Measurements from ENCODE around the gene RABGAP1L. TPM values are rescaled to one million over a fixed set of nuclear protein-coding genes. Genes with fewer than 3 reads are reported as not detected.

The RABGAP1L gene
- total RNA-seq, 1 experiment from 2014 or later: 76.9 TPM

DNA sequence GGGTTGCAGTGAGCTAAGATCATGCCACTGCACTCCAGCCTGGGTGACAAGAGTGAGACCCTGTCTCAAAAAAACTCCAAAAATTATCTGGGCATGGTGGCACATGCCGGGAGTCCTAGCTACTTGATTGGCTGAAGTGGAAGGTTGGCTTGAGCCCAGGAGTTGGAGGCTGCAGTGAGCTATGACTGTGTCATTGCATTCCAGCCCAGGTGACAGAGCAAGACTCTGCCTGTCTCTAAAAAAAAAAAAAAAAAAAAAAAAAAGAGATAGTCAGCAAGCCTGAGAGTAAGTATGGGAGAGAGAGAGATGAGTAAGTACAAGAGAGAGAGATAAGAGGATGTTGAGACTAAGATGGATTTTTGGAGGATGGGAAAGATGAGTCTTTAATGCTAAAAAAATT, 659.6 kb downstream of the RABGAP1L start:
- ChIA-PET POLR2A (no interaction called here), CTCF (interaction anchor here (0.5 to 0.7 kb wide), 4 partner anchors 23 to 654 kb away, joined by 3 to 4 read pairs (median 3); no protein-coding TSS in a partner anchor)
- Mint-ChIP-seq H3K36me3 (no peaks in the 10 kb centered on the region), H3K9me3 (no peaks in the 10 kb centered on the region; the same call in 1 of the 2 replicates), H3K27me3 (ENCODE audit: low read depth) (no peaks in the 10 kb centered on the region), H3K4me3 (no peak overlapping the region), H3K4me1 (peaks cover 13% of the 10 kb centered on the region), H3K27ac (no peak overlapping the region)
- TF ChIP-seq FOXP1 (CRISPR knock-in tag; IDR thresholded peaks at IDR 0.05; ENCODE audit: borderline replicate concordance) (no peak), CBFB (CRISPR knock-in tag; IDR thresholded peaks at IDR 0.05; ENCODE audit: low read depth) (no peak), AFF4 (CRISPR knock-in tag; IDR thresholded peaks at IDR 0.05; ENCODE audit: borderline replicate concordance) (no peak), HMGA2 (CRISPR knock-in tag; IDR thresholded peaks at IDR 0.05) (no peak), ZNF423 (CRISPR knock-in tag; IDR thresholded peaks at IDR 0.05) (no peak), MXD4 (CRISPR knock-in tag; IDR thresholded peaks at IDR 0.05; ENCODE audit: borderline replicate concordance) (no peak), ZNF416 (CRISPR knock-in tag; IDR thresholded peaks at IDR 0.05) (no peak)
- DNase-seq (ENCODE audit: low spot score): no peak
- no peak for ATAC-seq

- no peak for TF ChIP-seq TP53 (CRISPR knock-in tag; IDR thresholded peaks at IDR 0.05)
- no peak for TF ChIP-seq HMGXB4 (CRISPR knock-in tag; IDR thresholded peaks at IDR 0.05)
- TF ChIP-seq ZNF121 (CRISPR knock-in tag; IDR thresholded peaks at IDR 0.05): no peak
- CTCF ChIA-PET: no interaction called here
- no peaks in the 10 kb centered on the region for H3K36me3 Mint-ChIP-seq
Measured at GRCh38 chr1:174819596-174819995, 660.3 kb downstream of the RABGAP1L start.

DNA sequence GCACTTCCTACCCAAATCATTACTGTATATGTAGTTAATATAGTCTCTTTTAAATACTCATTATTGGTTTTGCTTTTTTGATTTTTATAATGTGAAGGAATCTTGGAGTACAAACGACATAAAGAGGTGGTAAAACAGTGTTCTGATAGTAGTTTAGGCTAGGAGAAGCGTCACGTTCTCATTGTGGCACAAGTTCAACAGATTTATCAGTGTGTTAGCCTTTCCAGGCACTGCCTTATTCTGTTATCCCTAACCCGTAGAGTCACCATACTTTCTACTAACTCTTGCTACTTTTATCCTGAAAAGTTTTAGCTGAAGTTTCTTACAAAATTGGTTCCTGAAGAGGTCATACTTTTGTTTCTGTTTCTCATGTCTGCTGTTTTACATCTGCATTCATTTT, 665.8 kb downstream of the RABGAP1L start:
- no peaks in the 10 kb centered on the region for H3K9me3 Mint-ChIP-seq
- H3K27ac Mint-ChIP-seq: 0 out of 2 replicates have a peak overlapping the region, but pooled peaks have one; percentile 39
- ChIA-PET CTCF (no interaction called here), POLR2A (no interaction called here)
- no peak for DNase-seq (ENCODE audit: low spot score)
- no peaks in the 10 kb centered on the region for H3K36me3 Mint-ChIP-seq
- no peaks in the 10 kb centered on the region for H3K4me1 Mint-ChIP-seq
- ATAC-seq: no peak
- no peaks in the 10 kb centered on the region for H3K27me3 Mint-ChIP-seq (ENCODE audit: low read depth)
- H3K4me3 Mint-ChIP-seq: no peak overlapping the region
- TF ChIP-seq ZBTB21 (CRISPR knock-in tag; IDR thresholded peaks at IDR 0.05; ENCODE audit: borderline replicate concordance): no peak
- no peak for TF ChIP-seq IRF1 (CRISPR knock-in tag; IDR thresholded peaks at IDR 0.05)
- TF ChIP-seq ZNF317 (CRISPR knock-in tag; IDR thresholded peaks at IDR 0.05; ENCODE audit: borderline replicate concordance, low read depth): no peak
- TF ChIP-seq SMAD4 (CRISPR knock-in tag; IDR thresholded peaks at IDR 0.05): no peak
- no peak for TF ChIP-seq HMGXB4 (CRISPR knock-in tag; IDR thresholded peaks at IDR 0.05)
- TF ChIP-seq AFF4 (CRISPR knock-in tag; IDR thresholded peaks at IDR 0.05; ENCODE audit: borderline replicate concordance): no peak
- TF ChIP-seq, protein P1, sequence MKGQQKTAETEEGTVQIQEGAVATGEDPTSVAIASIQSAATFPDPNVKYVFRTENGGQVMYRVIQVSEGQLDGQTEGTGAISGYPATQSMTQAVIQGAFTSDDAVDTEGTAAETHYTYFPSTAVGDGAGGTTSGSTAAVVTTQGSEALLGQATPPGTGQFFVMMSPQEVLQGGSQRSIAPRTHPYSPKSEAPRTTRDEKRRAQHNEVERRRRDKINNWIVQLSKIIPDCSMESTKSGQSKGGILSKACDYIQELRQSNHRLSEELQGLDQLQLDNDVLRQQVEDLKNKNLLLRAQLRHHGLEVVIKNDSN (CRISPR knock-in tag; IDR thresholded peaks at IDR 0.05): no peak
- TF ChIP-seq ZNF423 (CRISPR knock-in tag; IDR thresholded peaks at IDR 0.05): no peak
- TF ChIP-seq, protein P2, sequence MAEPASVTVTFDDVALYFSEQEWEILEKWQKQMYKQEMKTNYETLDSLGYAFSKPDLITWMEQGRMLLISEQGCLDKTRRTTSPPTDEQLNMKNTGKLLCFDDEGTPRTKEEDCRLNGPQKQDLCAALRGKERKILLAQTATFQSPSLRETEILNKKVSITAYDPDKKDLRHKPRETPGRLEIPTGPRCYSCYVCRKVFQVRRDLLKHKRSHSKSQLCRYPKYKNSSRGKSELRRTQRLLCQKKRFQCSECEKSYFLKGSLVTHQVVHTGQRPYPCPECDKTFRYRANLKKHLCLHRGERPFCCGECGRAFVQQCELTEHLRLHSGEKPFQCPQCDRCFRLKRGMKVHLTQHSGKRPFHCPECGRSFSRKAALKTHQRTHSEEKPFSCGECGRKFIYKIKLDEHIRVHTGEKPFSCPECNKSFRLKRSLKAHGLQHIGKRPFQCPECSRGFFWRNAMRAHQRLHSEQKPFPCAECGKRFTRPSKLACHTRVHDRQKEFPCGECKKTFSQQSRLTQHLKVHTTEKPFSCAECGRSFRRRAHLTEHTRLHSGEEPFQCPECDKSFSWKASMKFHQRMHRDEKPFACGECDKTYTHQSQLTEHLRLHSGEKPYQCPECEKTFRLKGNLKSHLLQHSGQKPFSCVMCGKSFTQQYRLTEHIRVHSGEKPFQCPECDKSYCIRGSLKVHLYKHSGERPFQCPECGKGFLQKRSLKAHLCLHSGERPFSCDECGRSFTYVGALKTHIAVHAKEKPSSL (CRISPR knock-in tag; conservative IDR thresholded peaks at IDR 0.05): no peak

More at GRCh38 chr1:174819596-174819995, 660.3 kb downstream of the RABGAP1L start:
- H3K9me3 Mint-ChIP-seq: no peaks in the 10 kb centered on the region; the same call in 1 of the 2 replicates
- H3K4me1 Mint-ChIP-seq: peaks cover 13% of the 10 kb centered on the region
- H3K4me3 Mint-ChIP-seq: no peak overlapping the region
- H3K27me3 Mint-ChIP-seq (ENCODE audit: low read depth): no peaks in the 10 kb centered on the region
- no peak for DNase-seq (ENCODE audit: low spot score)
- POLR2A ChIA-PET: no interaction called here
- ATAC-seq: no peak
- no peak overlapping the region for H3K27ac Mint-ChIP-seq
